ENCODE results near the gene ENGASE.

ENGASE gene

DNA sequence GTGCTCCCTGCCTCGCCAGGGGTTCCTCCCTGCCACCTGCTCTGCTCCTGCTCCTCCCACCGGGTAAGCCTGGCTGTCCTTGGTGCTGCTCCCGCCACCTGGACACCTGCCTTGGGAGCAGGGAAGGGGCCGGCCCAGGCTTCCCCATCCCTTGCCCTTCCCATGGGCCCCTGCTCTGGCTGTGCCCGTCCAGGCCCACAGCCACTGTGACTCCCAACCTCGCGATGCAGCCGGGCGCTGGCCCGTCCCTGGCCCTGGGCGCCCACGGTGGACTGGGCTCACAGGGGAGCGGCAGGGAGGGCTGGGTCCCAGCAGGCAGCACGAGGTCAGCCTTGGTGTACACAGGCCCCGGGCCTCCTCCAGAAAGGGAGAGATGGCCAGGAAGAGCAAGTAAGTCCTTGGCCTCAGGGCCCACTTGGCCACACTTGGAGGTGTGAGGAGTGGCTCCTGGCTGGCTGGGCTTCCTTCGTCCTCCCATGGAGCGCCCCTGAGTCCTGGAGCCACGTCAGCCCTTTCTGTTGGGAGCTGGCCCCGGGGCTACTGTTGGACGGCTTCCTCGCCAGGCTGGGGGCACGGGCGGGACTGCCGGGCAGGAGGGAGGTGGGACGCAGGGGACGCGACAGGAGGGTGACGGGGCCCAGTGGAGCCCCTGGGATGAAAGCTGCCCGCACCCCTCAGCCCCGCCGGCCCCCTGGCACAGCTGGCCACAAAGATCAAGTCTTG, 15.3 kb downstream of the ENGASE start:
- TF ChIP-seq, protein P1, sequence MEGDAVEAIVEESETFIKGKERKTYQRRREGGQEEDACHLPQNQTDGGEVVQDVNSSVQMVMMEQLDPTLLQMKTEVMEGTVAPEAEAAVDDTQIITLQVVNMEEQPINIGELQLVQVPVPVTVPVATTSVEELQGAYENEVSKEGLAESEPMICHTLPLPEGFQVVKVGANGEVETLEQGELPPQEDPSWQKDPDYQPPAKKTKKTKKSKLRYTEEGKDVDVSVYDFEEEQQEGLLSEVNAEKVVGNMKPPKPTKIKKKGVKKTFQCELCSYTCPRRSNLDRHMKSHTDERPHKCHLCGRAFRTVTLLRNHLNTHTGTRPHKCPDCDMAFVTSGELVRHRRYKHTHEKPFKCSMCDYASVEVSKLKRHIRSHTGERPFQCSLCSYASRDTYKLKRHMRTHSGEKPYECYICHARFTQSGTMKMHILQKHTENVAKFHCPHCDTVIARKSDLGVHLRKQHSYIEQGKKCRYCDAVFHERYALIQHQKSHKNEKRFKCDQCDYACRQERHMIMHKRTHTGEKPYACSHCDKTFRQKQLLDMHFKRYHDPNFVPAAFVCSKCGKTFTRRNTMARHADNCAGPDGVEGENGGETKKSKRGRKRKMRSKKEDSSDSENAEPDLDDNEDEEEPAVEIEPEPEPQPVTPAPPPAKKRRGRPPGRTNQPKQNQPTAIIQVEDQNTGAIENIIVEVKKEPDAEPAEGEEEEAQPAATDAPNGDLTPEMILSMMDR (IDR thresholded peaks at IDR 0.05; ENCODE audit: control insufficient read depth, extremely low read depth, insufficient read depth) = no peak
- DNase-seq (ENCODE audit: low read depth) = no peak
- H3K4me3 ChIP-seq (ENCODE audit: low read depth, low read length) = no peak overlapping the region

DNA sequence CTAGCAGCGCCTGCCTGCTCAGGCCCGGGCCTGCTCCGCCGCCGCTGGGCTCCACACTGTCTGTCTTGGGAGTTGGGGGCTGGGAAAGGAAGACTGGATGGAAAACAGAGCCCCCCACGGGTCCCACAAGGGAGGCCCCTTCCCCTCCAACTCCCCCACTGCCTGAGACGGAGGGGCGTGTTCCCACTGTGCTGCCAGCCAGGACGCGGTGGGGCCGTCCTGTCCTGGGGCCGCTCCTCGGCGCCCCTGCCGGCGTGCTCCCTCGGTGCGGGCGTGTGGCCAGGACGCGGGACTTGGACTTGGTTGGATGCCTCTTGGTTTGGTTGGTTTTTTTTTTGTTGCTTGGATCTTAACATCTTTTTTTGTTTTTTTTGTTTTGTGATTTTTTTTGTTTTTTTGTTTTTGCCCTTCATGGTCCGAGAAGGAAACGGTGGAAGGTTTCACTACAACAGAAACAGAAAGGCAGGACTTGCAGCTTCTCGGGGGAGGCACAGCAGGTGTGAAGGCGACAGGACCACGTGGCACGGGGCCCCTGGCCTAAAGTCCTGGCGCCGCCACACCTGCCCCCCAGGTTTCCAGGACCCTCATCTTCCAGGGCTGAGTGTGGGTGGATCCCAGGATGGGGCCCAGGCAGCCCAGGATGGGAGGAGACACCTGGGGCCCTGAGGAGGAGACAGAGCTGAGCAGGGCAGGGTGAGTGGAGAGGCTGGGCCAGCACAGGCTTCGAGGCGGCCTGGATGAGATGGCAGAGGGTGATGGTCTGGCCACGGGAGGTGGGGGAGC, 16.0 kb downstream of the ENGASE start:
- no peak overlapping the region for H3K4me3 ChIP-seq (ENCODE audit: low read depth, low read length)
- DNase-seq (ENCODE audit: low read depth) = no peak
- TF ChIP-seq, protein P1 (IDR thresholded peaks at IDR 0.05; ENCODE audit: control insufficient read depth, extremely low read depth, insufficient read depth) = no peak

DNA sequence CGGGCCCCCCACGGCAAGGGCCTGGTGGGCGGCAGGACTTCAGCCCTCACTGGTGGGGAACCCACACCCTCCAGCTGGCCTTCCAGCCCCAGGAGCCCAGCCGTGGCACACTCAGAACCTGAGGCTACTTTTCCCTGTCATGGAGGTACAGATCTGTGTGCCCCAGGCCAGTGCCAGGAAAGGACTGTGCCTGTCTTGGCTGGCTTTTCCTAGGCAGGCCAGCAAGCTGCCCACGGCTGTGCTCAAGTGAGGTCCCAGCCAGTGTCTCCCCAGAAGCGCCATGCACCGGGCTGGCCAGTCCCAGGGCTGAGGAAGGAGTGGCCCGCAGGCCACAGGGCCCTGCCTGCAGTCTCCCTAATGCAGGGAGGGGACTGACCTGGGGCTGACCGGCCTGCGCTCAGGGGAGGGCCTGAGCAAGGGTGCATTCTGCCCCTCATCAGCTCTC, 16.6 kb downstream of the ENGASE start:
- DNase-seq (ENCODE audit: low read depth) = no peak
- TF ChIP-seq, protein P1 (IDR thresholded peaks at IDR 0.05; ENCODE audit: control insufficient read depth, extremely low read depth, insufficient read depth) = no peak
- no peak overlapping the region for H3K4me3 ChIP-seq (ENCODE audit: low read depth, low read length)

DNA sequence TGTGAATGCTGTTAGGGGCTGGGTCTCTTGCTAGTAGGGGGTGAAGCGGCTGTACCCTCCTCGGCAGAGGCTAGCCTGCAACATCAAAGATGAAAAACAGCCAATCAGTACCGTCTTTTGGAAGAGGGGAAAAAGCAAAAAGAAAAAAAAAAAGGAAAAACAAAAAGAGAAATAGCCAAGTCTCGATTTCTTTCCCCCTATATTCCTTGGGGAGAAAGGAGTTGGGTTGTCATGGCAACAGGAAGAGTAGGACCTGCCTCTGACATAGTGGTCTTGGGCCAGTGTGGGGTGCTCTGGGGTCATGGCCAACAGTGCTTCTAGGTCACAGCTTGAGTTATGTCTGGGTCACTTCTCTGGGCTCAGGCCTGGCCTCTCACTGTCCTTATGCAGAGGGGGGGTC, 17.9 kb downstream of the ENGASE start:
- DNase-seq (ENCODE audit: low read depth) = no peak
- TF ChIP-seq, protein P1 (IDR thresholded peaks at IDR 0.05; ENCODE audit: control insufficient read depth, extremely low read depth, insufficient read depth) = no peak

DNA sequence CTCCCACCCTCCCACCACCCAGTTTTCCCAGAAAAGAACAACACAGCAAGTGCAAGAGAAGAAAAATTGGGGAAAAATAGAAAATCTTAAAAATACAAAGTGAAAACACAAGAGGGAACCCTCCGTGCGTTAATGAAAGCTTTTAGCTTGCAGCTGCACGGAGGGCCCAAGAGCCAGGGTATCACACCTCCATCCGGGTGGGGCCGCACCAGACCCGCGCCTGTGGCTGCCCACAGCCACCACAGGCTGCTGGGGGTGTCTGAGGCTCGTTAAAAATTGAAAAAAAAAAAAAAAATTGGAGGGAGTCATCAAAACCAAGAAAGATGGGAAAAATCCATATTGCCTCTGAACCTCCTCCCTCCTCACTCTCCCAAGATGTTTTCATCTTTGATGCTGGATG, 18.6 kb downstream of the ENGASE start:
- no peak for DNase-seq (ENCODE audit: low read depth)
- TF ChIP-seq, protein P1 (IDR thresholded peaks at IDR 0.05; ENCODE audit: control insufficient read depth, extremely low read depth, insufficient read depth) = no peak
- H3K4me3 ChIP-seq (ENCODE audit: low read depth, low read length) = no peak overlapping the region

More for the DNA sequence above, 17.9 kb downstream of the ENGASE start:
- no peak overlapping the region for H3K4me3 ChIP-seq (ENCODE audit: low read depth, low read length)

DNA sequence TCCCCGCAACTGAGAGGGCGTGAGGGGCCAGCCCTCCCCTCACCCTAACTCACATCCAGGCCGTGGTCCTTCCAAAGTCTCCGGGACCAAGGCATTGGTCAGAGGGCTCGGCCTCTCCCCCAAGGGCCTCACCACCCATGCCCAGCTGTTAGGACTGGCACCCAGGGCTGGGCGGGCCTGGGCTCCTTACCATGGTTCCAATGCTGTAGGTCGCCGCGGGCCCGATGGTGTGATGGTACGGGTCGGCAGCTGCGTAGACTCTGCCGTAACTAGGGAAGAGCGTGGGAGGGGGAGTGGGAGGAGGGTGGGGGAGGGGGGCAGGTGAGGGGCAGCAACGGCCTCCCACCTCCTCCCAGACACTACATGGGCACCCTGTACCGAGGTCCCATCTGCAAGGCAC, 19.6 kb downstream of the ENGASE start:
- TF ChIP-seq, protein P1 (IDR thresholded peaks at IDR 0.05; ENCODE audit: control insufficient read depth, extremely low read depth, insufficient read depth) = no peak
- no peak overlapping the region for H3K4me3 ChIP-seq (ENCODE audit: low read depth, low read length)

More for the DNA sequence above, 19.6 kb downstream of the ENGASE start:
- no peak for DNase-seq (ENCODE audit: low read depth)

Measured in LNCaP clone FGC (cell line).